Stimulated activated CD8-positive, alpha-beta memory T cell treated with anti-CD3 and anti-CD28 coated beads, Interleukin-2, amount 100 ng/mL, for 48 hours (primary cell): Measurements from ENCODE around the gene NKX1-1.
A peak's percentile ranks its signal among the peaks of the same experiment; 100 is the strongest.

Experiments used
- DNase-seq, 2 donors: peaks; one replicate each; pipeline ENCODE4 v3.0.0-alpha.2; 2020; ENCODE audit warnings: low read depth in 2 of 2

The NKX1-1 gene

DNA sequence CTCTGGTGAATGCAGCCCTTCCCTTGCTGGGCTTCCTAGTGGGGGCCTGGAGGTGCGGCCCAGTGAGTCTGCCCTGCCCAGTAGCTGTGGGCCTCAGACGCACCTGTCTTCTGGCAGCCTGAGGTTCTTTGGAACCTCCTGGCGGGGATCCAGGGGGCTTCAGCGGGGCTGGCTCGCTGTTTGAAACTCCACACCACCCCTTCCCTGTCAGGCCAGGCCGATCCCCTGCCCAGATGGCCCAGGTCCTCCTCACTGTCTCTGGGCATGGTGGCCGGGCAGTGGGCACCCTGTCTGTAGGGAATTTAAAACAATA is 10.7 kb upstream of the NKX1-1 start:
- no peak for DNase-seq

DNA sequence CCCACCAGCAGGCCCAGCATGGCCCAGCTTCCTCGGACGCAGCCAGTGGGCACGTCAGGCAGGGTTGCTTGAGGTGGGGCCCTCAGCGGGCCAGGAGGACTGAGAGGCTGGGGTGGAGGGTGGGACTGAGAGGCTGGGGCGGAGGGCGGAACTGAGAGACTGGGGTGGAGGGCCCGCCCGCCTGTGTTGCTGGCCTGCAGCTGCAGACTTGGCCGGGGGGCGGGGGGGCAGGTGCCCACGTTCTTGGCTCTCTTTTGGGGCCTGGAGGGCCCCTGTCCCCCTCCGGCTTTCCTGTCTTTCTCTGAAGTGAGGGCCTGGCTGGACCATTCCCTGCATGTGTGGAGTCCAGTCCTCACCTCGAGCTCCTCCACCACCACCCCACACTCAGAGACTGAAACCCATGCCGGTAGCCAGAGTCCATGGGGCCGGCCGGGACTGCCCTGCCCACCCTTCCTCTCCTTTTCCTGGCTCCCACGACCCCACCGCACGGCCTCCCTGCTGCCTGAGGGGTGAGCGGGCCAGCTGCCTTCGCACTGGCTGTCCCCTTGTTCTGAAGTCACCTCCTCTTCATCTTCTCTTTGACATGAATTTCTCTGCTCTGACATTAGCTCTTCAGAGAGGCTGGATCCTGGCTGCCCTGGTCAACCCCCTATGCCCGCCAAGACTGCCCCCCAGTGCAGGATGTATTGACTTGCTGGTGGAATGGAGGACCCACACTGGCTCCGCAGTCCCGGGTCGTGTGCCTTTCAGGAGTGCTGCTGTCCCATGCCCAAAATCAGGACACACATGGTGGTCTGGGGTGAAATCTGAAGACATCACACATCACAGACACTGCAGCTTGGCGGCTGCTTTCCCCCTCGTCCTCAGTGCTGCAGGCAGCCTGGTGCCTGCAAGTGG is 10.1 kb upstream of the NKX1-1 start:
- DNase-seq, result no peak

DNA sequence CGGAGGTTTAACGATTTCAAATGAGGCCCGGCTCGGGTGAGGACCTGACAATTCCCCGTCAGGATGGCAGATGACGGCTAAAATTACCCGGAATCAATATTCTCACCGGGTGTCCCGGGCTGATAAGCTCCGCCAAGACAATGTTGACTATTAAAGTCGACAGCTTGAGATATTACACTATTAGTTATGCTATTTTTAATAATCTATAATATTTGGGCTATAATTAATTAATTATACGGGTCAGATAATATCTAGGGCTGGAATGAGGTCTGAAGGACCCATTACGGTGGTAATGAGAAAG is 9.4 kb upstream of the NKX1-1 start:
- DNase-seq, result no peak

DNA sequence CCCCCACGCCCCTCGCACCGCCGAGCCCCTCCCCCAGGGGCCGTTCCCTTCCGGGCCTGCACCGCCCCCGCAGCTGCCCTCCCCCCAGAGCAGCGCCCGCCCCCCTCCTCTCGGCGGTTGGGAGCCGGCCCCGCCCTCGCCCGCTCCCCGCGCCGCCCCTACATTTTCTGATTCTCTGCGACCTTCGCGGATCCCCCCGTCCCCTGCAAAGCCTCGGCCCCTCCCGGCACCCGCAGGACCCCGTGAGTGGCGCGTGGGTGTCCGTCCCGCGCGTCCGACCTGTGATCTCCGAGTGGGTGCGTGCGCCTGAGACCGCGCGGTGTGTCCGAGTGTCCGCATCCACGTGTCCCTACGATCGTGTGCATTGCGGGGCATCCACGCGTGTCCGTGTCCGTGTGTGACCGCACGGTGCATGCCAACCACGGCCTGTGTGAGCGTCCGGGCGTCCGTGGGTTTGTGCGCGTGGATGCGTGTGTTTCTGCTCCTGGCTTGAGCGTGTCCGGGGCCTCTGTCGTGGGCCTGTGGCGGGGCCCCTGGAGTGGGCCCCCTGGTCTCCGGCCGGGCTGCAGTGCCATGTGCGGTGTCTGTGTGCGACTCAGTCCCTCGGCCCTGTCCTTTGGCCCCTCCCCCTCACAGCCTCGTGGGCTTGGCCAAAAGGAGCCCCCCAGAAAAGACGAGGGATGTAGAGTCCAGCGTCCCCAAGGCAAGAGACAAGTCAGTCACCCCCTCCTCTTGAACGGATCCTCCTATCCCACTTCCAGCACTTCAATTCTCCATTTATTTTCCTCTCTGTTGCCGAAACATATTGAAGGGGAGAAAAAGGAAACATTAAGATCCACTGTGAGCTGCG is 8.8 kb upstream of the NKX1-1 start:
- DNase-seq, result no peak

DNA sequence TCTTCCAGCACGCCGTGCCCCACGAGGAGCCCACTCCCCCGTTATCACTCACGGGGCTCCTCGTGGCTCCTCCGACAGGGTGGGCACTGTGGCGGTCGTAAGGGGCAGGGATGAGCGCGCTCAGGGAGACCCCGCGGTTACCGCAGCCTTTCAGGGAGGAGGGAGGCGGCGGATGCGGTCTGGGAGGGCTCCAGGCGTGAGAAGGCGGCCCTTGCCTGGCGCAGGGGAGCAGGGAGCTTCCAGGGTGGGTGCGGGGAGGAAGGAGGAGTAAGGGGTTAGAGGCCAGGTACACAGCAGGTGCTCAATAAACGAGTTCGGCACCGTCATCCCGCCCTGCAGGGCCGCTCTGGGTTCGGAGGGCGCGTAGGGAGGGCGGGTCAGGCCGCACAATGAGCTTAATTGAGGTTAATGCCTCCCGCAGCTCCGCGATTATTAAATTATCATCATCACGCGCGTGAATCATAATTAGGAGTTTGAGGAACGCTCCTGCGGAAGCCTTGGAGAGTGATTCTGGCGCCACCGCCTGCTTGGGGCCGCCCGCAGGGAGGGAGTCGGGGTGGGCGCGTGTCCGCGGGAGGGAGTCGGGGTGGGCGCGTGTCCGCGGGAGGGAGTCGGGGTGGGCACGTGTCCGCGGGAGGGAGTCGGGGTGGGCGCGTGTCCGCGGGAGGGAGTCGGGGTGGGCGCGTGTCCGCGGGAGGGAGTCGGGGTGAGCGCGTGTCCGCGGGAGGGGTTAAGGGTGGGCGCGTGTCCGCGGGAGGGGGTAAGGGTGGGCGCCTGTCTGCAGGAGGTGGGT is 7.6 kb upstream of the NKX1-1 start:
- DNase-seq, result no peak

DNA sequence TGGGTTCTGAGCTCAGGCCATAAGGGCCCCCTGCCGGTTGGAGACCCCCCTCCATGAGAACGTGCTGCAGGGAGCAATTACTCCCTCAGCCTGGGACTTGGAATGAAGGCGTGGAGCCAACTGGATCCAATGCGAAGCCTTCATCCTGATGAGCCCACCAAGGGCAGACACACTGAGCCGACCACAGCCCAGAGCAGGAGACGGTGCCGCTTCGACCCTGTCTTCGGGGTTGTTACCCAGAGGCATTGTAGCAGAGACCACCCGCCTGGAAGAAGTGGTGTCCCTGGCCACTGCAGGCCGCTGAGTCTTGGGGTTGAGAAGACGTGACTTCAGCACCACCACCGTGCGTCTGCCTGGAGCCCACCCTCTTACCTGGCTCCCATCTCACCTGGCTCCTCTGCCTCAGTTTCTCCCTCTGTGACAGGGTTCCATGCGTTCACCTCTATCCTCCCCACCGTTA is 7.0 kb upstream of the NKX1-1 start:
- DNase-seq, result no peak

DNA sequence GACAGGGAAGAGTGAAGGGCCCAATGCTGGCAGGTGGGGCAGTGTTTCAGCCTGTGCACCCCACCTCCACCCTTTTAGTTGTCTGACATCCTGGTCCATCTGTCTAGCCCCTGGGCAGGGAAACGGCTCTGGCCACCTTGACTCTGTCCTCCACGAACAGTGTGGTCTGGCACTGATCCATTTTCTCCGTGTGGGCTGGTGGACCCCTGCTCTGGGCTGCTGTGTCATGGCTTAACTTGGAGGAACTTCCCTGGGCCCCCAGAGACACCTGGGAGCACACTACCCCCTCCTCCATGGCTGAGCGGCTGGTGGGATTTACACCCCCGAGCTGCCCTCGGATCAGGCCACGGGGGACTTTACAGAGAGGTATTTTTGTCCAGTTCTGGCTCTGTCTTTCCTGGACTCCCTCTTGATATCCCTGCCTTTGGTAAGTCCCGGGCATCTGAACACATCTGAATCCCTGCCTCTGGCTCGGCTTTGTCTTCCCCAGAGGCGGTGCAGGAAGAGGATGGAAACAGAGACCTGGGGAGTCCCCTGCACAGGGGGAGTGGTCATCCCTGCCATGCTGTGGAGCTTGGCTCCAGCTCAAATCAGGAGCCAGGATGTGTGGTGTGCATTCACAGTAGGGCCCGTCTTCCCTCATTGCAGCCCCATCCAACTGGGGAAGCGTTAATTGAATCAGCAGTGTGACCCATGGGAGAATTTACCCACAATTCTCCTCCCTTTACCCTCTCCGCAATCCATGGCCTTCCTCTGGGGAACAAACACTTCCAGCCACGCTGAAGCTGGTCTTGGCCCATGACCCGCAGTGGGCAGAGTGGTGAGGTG is 6.3 kb upstream of the NKX1-1 start:
- no peak for DNase-seq

DNA sequence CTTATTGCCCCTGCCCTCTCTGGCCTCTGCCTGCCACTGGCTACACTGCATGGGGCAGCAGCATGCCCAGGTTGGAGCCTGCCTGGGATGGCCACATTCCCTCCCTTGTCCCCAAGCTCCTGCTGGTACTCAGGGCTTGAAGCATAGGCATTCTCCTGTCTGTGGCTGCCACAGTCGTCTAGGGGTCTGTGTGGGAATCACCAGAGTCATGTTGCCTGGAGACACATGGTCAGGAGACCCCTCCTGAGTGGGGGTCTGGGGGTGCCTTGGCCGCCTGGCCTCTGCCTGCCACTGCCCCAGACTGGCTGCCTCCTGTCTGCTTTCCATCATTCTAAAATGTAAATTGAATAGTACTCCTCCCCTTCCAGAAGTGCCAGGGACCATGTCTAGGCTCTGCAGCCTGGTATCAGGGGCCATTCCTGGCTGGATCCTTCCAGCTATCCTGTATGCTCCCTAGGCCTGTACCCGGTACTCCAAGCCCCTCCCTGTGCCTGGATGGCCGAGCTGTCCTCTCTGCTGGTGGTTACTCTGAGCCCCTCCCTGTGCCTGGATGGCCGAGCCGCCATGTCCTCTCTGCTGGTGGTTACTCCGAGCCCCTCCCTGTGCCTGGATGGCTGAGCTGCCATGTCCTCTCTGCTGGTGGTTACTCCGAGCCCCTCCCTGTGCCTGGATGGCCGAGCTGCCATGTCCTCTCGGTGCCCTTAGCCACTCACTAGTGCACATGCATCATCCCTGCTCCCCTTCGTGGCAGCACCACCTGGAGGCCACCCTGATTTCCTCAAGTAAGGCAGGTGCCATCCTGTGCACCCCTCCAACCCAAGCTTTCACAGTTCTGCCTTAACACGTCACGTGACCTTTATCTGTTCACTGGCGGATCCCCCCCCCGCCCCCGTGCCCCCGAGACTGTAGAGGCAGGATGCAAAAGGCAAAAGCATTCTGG is 5.5 kb upstream of the NKX1-1 start:
- DNase-seq, result no peak

DNA sequence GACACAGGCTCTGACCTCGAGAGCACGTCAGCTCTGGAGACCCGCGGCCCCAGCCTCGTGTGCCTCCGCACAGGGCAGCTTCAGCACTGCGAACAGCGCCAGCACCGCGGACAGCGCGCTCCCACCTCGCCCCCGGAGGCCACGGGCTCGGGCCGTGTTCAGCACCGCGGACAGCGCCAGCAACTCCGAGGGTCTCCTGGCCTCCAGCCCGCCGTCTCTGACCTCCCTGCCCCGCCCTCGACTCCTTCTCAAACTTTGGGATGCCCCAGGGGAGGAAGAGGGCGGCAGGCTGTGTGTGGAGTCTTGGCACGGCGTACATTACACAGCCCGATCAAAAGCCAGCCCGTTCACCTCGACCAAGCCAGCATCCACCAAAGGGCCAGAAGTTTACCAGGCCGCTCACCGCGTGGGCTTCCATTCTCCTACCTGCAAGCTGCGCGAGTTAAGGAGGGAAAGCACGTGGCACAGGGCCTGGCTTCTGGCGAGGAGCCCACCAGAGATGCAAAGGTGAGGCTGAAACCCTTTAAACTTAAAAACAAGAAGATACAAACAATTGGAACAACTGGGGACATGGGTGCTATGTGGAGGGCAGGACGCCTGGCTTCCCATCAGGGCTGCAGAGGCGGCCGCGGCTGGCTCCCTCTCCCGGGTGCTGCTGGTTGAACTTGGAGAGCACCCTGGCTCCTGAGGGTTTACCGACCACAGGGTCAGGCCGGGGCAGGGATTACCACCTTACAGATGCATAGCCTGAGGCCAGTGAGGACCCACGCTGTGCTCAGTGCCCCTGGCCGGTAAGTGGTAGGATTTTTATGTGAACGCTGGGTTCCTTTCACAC is 4.5 kb upstream of the NKX1-1 start:
- DNase-seq, result peak; percentile 45 to 46

DNA sequence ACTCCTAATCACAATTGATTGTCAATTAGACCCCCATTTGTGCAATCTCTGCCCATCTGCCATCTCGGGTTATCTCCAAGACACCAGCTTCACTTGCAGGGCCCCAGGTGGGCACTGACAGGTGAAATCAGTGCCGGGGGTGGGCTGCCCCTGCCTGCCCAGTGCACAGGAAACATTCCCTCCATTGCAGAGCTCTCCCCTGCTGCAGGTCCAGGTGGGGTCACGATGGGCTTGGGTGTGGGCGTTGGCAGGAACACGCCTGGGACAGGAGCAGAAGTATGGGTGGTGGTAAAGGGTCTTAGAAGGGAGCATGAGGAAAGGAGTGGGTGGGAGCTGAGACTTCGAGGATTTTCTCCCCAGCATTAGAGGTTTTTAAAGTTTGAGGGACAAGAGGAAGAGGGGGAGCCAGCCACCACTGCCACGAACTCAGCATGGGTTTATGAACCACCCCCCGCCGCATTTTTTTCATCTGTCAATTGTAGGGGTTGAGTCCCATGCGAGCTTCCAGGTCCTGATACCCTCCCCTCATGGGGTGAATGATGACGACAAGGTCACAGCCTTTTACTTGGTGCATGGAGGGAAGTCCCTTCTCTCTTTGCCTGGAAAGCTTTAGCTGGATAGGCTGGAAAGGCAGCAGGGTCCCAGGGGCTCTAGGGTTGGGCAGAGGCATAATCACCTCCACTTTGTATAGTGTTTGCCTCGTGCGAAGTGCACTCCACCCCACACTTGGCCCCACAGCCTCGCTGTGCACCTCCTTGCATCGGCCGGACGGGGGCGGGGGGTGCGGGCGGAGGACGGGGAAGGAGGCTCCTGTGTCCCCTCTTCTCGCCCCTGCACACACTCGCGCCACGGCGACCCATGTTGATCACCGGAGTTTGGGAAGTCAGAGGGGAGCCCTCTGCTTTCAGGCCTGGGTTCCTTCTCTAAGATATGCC is 3.5 kb upstream of the NKX1-1 start:
- no peak for DNase-seq

DNA sequence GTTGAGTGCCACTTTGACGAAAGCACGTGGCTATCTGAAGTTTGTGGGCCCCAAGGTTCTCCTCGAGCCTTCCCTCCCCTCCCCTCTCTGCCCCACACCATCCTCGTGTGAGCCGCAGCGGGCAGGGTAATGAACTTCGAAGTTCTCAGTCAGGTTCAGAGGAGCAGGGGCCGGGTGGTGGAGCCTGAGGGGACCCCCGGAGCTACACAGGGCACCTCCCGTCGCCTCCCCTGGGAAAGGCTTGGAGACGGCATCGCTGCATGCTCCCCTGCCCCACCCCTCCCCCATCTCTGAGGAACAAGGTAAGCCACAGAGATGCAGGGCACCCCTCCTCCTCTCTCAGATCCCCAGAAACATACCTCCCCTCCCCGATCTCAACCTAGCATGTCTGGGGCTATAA is 2.8 kb upstream of the NKX1-1 start:
- DNase-seq, result no peak

DNA sequence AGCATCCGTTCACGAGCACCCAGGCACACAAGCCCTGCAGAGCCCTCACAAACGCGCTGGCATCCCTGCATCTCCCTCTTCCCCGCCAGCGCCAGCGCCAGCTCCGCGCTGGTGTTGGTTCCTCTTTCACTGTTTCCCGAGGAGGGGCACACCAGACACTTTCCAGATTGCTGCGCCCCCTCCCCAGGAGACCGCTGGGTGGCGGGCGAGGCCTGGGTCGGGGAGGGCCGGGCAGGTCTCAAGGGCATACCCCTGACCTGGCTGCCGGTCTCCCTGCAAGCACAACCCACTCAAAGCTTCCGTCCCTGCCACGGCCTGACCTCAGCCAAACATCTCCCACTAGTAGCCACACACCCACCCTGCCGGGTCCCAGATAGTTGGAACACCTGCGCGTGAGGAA is 2.2 kb upstream of the NKX1-1 start:
- no peak for DNase-seq

DNA sequence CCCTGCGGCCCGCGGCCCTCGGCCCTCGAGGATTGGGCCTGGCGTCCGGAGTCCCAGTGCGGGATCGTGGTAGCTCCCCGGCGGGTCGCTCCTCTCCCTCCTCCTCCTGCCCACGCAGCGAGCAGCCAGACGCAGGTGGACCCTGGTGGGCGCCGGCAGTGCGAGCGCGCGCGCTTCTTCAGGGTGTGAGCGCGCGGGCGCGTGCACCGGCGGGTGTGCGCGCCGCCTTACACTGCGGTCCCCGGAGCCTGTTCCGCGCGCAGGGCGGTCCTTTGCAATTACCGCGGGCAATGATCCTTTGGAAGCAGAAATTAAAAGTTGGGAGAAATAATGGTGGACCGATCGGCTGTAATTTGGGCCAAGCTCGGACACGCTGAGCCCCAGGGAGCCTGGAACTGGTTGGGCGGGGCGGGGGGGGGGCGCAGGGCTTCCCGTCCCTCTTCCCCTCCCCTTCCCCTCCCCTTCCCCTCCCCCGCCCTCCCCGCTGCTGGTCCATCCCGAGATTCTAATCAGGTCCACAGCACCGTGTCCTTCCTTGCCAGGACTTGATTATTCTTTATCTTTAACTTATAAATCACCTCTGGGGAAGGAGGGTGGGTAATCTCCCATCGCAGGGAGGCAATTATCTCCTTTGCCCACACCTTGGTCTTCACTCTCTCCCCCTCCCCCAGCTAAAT is 1.6 kb upstream of the NKX1-1 start:
- DNase-seq, result no peak

DNA sequence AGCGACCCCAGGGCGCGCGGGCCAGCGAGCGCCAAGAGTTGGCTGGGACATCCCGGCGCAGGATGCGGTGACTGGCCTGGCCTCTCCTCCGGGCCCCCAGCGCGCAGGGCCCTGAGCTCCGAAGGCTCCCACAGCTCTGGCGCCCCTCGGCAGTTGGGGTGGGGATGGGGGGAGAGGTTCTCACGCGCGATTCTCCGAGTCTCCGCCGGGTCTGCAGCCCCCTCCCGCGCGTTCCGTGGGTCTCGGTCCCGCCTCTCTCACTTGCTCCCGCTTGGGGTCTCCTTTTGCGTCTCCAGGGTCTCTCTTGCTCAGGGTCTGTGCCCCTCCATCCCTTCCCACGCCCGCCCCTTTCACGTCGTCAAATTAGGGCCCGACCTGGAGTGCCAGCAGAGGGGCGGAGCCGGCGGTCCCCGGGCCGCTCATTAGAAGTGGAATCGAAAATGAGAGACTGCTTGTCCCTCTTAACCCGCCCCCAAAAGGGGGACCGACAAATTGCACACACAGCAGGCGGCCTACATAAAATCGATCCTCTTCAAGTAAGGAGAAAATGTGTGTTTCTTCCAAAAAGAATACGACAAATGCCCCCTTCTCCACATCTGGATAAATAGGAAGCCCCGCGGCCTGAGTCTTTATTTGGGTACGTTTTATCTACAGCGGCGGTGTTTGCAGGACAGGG is 877 bp upstream of the NKX1-1 start:
- no peak for DNase-seq

DNA sequence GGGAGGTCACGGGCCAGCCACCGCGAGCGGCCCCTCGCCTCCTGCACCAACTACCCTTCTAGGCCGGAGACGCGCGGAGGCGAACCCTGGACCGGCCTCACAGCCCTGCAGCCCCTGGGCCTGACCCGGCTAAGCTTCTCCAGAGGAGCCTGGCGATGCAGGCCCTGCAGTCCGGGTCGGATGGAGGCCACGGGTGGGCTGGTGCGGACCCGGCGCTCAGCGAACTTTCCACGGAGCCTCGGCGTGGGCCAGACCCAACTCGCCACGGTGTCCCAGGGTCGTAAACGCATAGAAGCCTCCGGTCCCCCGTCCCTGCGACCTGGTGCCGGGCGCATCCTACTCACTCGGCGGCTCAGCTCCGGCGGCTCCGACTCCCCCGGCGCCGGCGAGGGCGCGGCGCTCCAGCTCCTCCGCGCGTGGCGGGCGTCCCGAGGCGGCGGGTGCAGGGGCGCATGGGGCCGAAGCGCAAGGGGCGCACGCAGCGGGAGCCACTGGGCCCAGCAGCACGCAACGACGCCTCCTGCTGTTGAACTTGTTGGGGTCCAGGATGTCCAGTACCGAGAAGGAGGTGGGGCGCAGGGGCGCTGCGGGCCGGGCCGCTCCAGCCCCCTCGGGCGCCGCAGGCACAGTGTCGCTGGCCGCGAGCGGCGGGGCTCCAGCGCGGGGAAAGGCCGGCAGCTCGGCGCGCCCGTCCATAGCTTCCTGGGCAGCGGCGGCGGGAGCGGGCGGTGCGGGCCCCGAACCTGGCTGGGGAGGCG is 427 bp downstream of the NKX1-1 start:
- DNase-seq, result no peak

DNA sequence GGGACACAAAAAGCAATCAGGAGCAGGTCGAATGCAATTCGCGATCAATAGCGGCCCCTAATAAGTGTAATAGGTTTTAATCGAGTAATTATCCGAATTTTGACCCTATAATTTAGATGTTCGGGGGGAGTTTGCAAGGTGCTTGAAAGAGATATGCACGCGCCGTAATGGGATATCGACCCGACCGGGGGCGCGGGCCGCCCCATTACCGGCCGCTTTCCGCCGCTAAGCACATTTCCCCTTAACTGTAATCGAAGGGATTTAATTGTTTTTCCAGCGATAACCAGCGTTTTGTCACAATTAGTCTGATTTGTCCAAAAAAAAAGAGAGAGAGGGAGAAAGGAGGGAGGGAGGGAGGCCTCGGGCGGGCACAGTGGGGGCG is 997 bp downstream of the NKX1-1 start:
- no peak for DNase-seq
